T-helper 22 cell (primary cell): ENCODE measurements around the gene TRAF7.

ENCODE experiments used
- DNase-seq: peaks from one replicate; pipeline ENCODE4 v3.0.0-alpha.2; 2020; ENCODE audit warnings: low read depth

TRAF7 gene

GRCh38 chr16:2181952-2182351, 26.4 kb downstream of the TRAF7 start:
- DNase-seq, result no peak

- no peak for DNase-seq
Observed at GRCh38 chr16:2183671-2184070, 28.1 kb downstream of the TRAF7 start.

GRCh38 chr16:2184346-2184745, 28.8 kb downstream of the TRAF7 start:
- no peak for DNase-seq

GRCh38 chr16:2184962-2185361, 29.4 kb downstream of the TRAF7 start:
- no peak for DNase-seq

- DNase-seq, result no peak
Observed at GRCh38 chr16:2186064-2186463, 30.5 kb downstream of the TRAF7 start.

GRCh38 chr16:2186505-2186904, 30.9 kb downstream of the TRAF7 start:
- DNase-seq, result no peak

- DNase-seq, result no peak
Observed at GRCh38 chr16:2187212-2187611, 31.6 kb downstream of the TRAF7 start.

GRCh38 chr16:2188395-2188794, 32.8 kb downstream of the TRAF7 start:
- no peak for DNase-seq

- no peak for DNase-seq
Observed at GRCh38 chr16:2189252-2189893, 33.8 kb downstream of the TRAF7 start.

DNA sequence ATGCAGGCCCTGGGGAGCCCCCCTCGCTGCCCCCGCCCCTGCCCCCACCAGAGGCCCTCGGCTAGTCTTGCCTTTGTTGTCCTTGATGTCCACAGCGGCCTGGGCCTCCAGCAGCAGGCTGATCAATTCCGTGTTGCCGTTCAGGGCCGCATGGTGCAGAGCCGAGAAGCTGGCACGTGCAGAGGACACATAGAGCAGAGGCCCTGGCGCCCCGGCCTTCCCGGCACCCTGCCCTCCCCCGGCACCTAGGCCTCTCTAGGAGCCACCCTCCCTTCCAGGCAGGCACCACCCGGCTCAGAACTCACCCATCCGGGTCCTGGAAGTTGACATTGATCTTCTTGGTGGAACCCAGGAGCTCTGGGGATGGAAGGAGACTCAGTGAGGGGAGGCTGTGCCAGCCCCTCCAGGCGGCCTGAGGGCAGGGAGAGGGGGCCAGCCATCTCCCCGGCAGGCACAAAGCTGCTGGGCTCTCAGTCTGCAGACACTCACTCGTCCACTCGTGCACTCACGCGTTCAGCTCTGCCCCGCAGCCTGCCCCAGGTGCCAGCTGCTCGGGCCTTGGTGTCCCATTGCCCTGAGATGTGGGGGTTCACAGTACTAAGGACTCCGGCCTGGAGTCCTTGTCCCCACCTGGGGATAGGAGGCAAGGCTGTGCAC, 34.5 kb downstream of the TRAF7 start:
- DNase-seq, result no peak

GRCh38 chr16:2190659-2191445, 35.3 kb downstream of the TRAF7 start:
- DNase-seq, result no peak

DNA sequence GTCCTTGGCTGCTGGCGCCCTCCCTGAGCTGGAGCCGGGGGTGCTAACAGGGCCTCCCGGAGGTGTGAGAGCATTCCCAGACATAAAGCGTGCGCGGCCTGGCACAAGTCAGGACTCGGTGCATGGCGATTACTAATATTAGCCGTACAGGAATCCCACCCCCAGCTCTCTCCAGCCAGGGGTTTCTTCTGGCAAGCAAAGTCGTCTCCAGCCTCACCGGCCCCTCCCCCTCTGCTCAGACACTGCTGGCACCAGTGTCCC, 35.8 kb downstream of the TRAF7 start:
- no peak for DNase-seq

DNA sequence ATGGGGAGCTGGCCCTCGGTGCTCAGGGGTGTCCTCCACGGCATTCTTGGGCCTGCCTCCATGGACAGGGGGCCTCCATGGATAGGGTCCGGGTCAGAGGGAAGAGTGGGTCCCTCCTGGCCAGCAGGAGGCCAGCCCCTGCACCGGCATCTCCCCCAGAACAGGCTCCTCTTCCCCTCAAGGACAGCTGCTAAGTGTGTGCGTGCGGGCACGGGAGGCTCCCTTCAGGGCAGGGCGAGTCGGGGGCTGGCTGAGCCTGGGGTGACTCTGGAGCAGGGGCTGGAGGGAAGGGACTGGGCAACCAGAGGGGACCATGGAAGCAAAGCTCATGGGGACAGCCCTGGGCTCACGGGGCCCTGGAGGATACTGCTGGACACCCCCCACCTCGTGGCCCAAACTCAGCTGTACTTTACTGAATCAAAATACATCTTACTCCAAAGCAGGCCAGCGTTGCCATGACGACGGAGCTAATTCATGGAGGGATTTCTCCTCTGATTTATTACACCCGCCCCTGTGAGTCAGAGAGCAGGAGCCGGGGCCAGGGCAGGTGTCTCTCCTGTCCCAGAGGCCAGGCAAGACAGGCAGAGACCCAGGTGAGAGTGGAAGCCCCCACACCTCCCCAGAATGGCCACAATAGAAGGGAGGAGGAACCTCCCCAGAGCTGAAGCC, 38.7 kb downstream of the TRAF7 start:
- no peak for DNase-seq

DNA sequence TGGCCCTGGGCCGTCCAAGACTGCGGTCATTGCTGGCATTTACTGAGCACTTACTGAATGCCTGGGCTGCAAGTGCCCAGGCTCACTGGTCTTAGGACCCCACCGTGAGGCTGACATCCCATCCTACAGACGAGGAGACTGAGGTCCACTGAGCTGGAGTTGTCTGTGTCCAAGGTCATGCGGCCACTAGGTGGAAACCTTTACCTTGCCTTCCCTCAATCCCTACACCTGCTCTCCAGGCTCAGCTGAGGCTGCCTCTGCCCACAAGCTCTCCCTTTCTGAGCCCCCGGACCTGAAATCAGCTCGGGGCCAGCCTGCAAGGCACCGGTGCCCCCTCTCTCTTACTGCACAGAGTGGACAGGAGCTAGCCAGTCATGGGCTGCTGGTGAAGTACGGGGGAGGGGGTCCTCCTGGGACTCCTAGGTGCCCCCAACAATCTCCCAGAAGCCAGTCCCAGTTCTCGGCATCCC, 39.3 kb downstream of the TRAF7 start:
- DNase-seq, result peak; percentile 16

DNA sequence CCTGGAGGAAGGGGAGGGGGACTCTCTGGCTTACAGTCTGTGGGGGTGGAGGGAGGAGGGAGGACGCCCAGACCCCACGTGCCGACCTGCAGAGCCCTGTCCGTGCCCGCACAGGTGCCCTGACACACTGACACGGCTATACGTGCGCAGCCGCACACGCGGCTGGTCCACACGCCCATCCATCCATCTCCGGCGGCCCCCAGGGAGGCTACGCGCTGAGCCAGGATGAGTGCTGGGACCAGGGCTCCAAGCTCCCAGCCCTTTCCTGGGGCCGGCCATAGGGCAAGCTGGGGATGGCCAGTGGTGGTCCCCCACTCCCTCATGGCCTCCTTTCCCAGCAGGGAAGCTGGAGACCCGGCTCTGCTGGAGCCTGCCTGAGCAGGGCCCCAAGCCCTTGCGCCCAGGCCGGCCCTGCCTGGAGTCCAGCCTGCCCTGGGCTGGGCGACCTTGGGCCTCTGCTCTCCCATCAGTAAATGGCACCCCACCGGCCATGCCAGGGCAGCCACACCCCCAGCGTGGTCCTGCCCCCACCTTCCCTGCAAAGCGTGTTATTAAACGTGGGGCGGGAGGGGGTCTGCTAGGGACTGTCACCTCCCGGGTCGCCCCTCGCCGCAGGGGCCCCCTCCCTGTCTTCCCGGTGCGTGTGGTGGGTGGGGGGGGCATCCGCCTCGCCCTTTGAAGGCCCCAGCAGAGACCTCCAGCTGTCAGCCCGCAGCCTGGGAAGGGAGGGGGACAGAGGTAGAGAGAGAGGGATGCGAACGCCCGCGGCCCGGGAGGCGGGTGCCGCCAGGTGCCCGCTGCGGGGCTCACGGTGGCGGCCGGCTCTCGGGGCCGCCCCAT, 40.0 kb downstream of the TRAF7 start:
- no peak for DNase-seq

GRCh38 chr16:2196162-2196980, 40.8 kb downstream of the TRAF7 start, which contains the start of gene CASKIN1:
TSS of gene CASKIN1 (minus strand) at chr16:2196605. CDS start at chr16:2196432, 173 bp downstream.
- DNase-seq, result no peak

DNA sequence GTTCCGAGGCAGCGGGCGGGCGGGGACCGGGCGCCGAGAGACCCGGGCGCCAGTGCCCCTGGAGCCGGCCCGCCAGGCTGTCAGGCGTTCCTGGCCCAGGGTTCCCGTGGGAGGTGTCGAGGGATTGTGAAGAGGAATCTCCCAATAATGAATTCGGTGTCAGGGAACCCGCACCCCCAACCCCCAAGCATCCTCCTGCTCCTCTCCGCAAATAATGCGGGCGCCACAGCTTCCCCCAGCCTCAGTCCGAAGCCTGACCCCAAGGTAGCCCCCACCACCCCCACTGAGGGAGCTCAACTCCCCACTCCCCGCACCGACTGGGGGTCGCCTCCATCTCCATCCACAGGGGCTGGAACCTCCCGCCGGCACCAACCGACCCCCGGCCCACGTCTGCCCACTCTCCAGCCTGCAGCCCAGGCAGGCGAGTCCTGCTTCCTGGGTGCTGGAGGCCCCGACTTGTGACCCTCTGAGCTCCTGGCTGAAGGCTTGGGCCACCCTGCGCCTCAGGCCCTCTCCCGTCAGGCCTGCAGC, 41.5 kb downstream of the TRAF7 start:
- DNase-seq, result no peak

- DNase-seq, result no peak
Observed at GRCh38 chr16:2197765-2198164, 42.2 kb downstream of the TRAF7 start.

- no peak for DNase-seq
Observed at GRCh38 chr16:2198283-2198682, 42.7 kb downstream of the TRAF7 start.

GRCh38 chr16:2199095-2199494, 43.5 kb downstream of the TRAF7 start:
- no peak for DNase-seq
